Activated naive CD4-positive, alpha-beta T cell treated with Interleukin-2 at 50 U/mL for 16 hours (primary cell): ENCODE results near the gene ETS1.
"Not testable (repeated sequence)": the region's sequence is repeated elsewhere in the genome, so short reads cannot be mapped to it uniquely, and the experiment has no call there.

ENCODE experiments used
- DNase-seq: peaks from one replicate; pipeline ENCODE4 v3.0.0-alpha.2; 2020

Gene ETS1

DNA sequence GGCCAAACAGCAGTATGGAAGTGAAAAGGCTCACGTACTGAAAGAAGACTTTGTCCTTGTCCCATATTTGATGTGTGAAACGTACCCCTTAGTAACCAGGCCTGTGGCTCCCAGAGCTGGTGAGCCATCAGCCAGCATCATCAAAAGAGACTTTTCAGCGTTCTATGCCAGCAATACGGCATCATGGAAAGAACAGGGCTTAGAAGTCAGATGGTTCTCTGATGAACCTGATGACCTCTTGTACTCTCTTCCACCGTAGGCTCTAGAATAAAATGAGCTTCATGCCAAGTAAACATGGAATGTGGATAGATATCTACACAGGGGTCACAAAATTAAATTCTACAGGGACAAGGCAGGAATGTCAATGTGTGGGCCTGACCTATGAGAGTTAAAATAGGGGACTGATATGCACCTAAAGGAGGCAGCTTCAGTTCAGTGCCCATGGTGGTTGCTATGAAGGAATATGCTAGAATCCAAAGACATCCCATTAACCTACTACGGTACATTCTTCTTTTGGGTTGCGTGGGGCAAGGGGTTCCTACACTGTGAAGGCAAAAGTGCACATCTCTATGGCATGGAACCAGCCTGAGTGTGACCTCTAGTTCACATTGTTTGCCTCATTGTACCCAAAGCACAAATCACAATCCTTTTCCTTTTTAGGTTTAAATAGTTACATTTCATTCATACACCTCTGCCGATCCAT lies 130.6 kb downstream of the ETS1 start:
- DNase-seq = no peak

DNA sequence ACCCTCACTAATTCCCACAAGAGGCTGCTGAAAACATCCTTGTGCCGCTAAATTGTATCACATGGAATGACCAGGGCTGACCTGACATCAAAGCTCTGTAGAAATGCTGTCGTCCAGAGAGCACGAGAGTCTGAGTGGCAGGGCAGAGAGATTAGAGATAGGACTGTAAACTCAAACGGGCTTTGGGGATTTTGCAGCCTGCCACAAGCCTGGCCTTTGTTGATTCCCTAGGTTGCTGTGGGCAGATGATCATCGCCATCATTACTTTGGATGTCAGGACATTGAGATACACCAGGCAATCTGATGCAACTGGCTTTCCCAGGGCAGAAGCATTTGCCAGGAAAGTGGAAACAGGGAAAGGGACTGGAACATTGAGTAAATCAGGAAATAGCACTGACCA lies 131.6 kb downstream of the ETS1 start:
- DNase-seq = no peak

DNA sequence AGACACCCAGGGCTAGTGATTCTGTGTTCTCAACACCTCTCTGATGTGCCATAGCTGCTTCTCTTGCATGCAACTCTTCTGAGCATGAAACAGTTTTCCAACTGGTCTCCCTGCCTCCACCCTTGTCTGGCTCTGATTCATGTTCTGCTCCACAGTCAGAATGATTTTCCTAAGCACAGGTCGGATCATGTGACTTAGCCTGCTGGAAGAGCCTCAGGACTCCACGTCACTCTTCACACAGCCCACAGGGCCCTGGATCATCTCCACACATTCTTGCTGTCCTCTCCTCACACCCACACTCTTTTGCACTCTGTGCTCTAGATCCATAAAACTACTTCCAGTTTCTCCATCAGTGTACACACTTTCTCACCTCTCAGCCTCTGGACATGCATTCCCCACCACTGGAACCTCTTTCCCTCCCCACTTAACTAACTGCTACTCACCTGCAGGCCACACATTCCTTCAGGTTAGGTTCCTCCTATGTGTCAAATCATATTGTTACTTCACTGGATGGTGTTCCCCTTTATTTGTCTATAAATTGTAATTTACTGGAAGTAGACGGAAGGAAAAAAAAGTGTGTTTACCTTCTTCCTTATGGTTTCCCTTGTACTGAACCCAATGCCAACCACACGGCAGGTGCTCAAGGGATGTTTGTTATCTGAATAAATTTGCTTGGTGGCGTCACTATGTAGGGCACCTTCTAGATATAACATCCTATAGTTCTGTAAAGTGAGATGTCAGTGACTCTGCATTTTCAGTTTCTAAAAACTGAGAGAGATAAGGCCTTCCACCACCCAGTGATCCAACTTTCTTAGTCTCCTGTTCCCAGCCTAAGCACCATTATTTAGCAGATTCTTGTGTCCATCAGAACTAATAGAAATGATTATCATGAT lies 133.7 kb downstream of the ETS1 start:
- DNase-seq = no peak

DNA sequence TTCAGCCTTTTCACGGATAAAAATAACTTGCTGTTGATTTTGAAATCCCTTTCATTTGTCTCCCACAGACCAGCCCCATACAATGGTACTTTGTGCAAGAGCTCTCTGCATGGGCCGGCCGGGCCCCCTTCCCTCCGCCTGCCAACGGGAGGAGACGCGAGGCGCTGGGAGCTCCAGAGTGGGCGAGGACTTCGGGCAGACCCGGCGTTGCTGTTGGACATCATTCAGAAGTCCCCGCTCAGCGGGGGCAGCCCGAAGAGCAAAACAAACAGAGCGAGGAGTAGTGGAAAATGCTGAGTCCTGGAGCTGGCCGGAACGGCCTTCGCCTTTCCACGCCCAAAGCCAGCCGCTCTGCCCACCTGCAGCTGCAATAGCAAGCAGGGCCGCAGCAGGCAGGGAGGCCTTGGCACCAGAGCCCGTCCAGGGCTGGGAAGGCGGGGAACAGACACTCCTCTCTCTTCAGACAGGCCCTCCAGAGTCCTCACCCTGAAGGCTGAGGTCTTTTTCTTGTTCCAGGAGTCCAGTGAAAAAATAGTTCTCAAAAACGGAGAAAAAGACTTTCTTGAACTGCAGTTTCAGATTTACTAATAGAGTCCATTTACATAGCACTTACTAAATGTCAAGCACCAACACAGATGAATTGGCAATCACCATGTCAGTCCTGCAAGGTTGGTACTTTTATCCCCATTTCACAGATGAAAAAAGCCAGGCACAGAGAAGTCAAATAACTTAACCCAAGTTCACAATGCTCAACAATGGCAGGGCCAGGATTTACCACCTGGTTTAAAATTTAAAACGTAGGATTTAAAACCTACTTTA lies 135.5 kb downstream of the ETS1 start:
- no peak for DNase-seq

DNA sequence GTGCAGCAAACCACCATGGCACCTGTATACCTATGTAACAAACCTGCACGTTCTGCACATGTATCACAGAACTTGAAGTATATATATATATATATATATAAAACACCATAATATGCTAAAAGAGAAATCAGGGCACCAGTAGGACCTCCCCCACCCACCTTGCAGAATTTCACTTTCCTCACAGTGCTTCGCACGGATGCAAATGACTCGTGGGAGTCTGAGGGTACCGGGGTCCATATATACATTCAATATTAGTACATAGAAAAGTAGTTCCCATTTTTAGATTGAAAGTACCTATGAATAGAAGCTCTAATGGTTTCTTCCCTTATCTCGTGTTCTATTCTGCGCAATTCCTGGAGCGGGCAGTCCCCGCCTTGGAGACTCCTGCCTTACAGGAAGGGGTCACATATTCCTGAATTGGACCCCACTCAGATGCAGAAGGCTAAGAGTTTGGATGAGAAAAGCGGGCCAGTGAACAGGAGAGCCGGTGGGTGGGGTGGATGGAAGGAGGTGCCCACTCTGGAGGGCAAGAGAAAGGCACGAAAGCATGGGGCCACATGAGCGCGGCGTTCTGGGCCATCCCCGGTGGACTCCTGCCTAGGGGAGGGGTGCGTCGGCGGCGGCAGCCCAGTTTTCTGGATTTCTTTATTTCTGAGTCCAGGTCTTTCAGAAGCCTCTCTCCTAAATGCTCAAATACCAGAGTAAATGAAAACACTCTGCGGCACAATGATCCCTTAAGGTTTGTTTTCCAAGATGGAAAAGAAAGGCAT lies 136.3 kb downstream of the ETS1 start:
- no peak for DNase-seq

DNA sequence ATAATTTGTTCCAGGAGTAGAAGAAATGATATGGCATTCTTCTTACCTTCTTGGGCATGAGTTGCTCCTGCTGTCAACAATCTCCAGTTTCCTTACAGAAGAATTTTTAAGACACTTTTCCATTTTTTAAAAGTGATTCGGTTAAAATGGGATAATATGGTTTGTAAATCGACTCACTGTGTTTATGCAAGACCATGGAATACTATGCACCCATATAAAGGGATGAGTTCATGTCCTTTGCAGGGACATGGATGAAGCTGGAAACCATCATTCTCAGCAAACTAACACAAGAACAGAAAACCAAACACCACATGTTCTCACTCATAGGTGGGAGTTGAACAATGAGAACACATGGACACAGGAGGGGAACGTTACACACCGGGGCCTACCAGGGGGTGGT lies 136.9 kb downstream of the ETS1 start:
- DNase-seq = not testable (repeated sequence)

DNA sequence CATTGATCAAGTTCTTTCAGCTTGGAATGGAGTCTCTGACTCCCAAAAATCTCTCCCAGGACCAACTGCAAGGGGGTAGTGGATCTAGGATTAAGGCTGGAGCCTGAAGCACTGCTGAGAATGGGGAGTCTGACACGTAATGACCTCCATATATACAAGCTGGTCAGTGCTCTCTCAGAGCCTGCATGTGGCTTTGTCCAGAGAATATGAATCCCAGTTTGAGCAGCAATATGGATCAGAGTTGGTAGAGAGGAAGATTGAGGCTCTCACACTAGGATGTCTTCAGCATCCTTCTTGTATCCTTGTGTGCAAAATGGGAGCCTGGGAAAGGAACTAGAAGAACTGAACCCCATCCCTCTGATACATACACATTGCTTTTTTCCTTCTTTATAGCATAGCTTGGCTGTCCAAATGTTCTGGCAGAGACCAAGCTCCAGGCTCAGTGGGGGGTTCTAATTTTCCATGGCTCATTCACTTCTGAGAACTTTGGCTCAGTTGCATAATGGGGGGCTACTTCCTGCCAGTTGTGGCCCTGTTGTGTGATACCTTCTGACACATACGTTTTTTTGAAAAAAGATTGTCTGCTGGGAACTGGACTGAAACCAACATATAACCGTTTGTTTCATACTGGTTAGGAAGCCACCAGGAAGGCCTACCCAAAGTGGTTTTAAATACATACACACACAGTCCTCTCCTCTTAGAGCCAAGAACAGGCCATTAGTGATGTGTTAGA lies 138.2 kb downstream of the ETS1 start:
- DNase-seq = no peak

DNA sequence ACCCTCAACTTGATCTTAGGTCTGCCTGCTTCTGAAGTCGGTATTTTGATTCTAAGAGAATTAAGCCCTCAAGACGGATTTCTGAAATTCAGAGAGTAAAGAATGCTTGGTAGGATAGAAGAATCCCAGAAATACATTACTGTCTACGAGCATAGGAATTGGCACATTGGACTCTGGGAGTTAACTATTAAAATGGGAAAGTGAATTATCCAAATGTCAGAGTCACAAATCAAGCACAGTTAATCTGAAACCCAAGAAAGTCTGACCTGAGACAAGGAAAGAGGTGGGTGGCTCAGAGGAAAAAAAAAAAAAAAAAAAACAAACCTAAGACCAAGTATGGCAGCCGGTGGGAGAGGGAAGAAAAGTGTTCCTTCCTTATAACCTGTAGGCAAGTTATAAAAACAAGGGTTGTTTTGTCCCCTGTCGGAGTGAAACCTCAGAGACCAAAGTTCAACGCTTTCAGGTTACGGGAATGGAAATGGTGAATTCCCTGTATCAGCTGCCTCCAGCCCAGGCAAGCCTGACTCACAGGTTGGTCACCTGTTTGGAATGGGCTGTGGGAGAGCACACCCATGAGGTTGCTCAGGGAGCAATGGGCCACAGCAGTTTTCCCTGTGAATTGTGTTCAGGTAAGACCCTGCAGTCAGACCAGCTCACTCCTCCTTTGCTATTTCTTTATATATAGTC lies 139.0 kb downstream of the ETS1 start:
- DNase-seq = no peak

DNA sequence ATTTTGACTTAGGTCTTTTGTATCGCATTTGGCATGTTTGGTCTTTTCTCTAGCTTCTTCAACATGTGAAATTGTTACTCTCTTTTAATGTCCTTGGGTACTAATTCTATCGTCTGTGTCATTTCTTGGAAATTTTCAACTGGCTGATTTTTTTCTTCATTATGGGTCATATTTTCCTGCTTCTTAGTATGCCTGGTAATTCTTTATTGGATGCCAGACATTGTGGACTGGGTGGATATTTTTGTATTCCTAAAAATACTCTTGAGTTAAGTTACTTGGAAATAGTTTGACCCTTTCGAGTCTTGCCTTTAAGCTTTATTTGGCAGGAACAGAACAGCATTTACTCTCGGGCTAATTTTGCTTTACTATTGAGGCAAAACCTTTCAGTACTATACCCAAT lies 140.1 kb downstream of the ETS1 start:
- no peak for DNase-seq

DNA sequence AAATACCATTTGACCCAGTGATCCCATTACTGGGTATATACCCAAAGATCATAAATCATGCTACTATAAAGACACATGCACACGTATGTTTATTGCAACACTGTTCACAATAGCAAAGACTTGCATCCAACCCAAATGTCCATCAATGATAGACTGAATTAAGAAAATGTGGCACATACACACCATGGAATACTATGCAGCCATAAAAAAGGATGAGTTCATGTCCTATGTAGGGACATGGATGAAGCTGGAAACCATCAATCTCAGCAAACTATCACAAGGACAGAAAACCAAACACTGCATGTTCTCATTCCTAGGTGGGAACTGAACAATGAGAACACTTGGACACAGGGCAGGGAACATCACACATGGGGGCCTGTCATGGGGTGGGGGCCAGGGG lies 141.4 kb downstream of the ETS1 start:
- not testable (repeated sequence) for DNase-seq

DNA sequence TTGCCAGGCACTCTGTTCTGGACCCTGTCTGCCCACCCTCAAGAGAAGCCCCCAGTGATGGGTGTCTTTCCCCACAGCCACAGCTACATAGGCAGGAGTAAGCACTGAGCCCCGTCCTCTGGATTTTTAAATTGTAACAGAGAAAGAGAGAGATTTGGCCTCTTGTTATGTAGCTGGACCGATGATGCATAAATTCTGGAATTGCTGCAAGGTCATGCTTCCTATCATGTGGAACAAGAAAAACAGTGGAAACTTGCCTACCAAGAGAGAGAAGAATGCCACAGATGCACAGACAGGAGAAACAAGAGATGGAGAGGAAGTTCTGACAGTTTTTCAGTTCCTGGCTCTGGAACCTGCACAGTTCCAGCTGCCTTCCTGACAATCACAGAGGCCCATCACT lies 150.2 kb downstream of the ETS1 start:
- DNase-seq = no peak

DNA sequence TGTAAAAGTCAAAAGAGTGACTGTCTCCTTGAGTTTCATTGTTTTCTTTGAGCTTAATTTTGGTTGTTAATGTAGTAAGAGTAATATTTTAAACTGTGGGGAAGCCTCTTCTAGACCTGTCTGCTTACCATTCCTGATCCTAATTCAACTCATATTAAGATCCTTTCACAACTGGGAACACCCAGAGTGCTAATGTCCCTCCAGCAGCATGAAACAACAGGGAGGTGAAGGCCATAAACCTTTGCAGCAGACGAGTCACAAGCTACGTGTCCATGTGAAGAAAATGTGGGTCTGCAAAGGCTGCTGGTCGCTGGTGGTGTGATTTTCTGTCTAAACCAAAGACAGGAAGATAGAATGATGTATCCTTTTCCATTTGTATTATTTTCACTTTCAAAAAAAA lies 152.5 kb downstream of the ETS1 start:
- no peak for DNase-seq

DNA sequence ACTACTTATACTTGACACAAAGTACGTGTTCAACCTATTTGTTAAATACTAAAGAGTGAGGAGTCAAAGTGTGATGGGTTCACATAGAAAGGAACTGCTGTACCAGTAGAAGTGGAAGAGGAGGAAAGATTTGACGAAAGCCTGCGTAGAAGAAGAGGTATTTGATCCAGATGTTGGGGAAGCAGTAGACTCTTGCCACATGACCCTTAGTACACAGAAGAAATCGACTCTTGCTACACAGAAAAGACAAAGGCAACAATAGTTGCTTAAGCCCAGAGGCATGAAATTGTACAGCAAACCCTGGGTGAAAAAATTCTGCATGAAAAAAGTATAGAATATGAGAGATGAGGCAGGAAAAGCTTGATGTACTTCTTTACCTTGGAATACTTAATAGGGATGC lies 152.9 kb downstream of the ETS1 start:
- DNase-seq = no peak

DNA sequence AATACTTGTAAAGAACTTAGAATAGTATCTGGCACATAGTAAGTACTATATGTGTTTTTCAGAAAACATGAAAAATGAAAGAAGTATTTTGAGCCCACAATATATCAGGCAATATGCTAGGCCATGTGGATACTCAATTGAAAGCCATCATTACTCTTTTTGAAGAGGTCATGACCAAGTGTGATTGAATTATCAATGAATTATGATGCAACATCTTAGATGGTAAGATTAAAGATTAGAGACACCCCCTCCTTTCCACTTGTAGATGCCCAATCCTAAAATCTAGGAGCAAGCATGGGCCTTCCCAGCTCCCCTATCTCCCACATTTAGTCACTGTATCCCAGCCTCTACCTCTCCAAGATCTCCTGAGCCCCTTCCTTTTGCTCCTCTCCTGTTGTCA lies 154.4 kb downstream of the ETS1 start:
- no peak for DNase-seq

DNA sequence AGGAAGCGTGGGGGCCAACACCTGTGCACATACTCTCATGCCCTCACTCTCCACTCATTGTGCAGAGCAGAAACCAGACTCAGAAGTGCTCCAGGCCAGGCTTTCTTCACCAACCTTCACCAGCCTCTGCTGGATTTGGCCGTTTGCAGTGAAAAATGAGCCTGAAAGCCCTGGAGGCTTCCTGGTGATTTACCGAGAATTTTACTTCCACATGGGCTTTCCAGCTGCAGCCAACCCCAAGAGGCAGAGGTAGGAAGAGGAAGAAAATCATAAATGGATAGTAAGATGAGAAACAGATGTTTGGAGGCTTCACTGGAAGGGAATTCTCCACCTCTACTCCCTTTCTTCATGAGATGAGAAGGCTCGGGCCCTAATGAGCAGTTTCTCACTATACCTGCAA lies 155.4 kb downstream of the ETS1 start:
- no peak for DNase-seq

DNA sequence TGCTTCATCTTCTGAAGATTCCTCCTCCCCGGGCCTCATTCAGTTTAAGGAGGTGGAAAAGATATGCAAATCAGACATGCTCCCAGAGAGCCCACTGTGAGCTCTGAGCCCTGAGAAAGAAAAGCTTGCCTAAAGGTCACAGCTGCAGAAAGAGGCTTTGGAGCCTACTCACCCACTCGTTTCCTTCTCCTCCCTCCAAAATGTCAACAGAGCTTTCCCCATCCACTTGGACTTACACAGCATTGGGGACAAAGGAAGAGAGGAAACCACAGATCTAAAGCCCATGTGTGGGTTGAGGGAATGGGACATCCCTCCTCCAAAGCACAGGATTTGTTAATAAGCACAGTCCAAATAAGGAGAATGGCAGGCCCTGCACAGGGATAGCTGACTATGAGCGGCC lies 158.4 kb downstream of the ETS1 start:
- DNase-seq = no peak

DNA sequence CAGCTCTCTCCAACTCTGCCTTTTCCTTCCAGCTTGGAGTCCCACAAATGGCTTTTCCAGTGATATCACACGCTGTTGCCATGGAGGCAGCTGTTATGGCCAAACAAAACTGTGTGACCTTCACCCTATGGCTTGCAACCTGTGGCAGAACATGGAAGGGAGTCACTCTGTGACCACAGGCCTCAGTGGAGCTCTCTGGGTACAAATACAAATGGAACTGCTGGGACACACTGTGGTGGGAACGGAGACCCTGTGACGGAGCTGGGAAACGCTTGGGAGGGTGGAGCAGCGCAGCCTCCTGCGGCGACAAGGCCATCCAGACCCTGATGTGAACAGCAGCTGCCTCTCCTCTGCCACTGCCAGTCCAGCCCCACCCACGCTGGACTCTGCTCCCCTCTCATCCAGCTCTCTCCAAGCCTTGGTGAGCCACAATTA lies 162.5 kb downstream of the ETS1 start:
- DNase-seq = no peak

DNA sequence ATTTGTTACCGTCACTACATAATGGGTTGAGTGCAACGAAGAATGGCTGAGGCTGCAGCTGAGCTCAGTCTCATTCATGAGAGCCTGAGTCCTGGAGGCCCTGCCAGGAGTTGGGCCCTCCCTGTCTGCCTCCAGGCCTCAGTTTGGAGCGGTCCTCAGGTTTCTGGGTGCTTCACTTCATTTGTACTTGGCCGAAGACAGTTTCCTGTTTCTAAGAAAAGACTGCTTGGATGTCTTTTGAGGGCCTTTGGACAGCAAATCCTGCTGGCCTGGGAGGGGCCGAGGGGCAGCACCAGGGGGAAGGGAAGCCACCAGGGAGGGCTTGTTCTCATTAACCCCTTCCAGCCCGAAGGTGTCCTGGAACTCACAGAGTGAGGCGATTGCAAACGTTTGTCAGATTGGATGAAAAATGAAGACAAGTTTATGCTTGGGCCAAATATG lies 163.1 kb downstream of the ETS1 start:
- DNase-seq = no peak

DNA sequence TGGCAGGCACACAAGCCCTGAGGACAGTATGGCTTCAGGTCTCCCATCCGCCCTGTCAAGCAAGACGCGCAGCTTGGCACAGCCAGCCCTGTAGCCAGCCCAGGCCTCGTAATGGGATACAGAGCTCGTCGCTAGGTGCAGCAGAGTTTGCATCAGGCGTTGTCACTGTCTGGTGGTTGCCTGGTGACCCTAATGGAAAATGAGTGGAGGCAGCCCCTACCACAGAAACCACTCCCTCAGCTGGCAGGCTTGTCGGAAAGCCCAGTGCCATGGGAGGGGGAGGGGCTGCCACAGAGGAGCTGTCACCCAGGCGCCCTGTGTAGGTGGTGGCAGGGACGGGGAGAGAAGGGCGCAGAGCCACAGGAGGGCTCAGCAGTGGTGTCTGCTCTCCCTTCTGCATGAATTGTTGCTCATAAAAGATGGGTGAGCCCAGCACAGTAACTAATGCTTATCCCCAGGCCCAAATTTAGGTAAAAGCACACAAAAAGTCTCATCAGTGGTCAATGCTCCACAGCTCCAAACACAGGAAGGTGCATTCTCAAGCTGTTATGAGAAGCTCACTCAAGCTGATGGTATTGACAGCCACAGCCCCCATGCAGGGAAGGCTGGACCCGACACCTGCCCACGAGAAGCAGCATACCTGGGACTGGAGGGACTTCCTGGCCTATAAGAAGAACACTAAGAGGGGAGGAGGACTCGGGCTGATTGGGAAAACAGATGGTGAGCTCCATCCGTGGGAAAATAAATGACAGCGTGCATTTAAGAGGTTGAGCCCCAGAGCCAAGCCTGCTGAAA lies 164.6 kb downstream of the ETS1 start:
- peak; percentile 93 for DNase-seq

DNA sequence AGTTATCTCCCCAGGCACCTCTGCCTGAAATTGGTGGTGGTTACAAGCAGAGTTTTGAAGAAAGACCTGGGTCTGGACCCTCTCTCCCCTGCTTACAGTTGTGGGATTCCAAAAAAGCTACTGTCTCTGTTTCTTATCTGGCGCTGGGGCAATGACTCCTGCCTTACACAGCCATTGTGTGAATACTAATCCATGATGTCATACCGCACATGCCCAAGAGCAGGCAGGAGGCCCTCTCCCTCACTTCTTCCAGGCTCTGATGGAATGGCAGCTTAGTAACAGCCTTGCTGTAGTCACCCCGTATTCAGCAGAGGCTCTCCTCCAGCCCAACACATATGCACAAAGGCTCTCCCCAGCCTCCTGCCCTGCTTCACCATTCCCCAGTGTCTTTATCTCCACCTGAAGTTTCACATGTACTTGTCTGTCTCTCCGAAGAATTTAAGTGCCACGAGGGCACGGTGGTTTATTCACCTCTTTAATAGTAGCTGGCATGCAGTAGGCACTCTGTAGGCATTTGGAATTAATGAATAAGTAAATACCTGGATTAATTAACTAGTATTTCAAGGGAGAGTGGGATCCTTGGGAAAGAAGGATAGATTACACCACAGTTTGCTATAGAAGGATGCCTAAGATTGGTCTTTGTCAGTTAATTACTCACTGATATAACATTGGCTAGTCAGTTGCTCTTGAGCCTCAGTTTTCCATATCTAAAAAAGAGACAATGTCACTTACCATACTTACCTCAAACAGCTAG lies 165.6 kb downstream of the ETS1 start:
- no peak for DNase-seq
